SU-DHL-6 (cell line): ENCODE measurements around the gene STOML1.

Experiments
- EZH2phosphoT487 ChIP-seq: fragments of 200-600 bp; sonication (generic), shearing (Covaris generic); conservative IDR thresholded peaks from 2 replicates; pipeline ENCODE4 v1.6.1; 2018; ENCODE audit warnings: mild to moderate bottlenecking, antibody characterized with exemption, low read length, moderate library complexity, mixed read lengths
- TF ChIP-seq, protein P1 (sequence below): fragments of 200-600 bp; sonication (generic); IDR thresholded peaks from one replicate; pipeline ENCODE4 v1.5.1; 2017; ENCODE audit warnings: antibody characterized with exemption, mild to moderate bottlenecking, low read length, moderate library complexity; ENCODE audit not compliant: insufficient read depth, poor library complexity, severe bottlenecking

DNA sequence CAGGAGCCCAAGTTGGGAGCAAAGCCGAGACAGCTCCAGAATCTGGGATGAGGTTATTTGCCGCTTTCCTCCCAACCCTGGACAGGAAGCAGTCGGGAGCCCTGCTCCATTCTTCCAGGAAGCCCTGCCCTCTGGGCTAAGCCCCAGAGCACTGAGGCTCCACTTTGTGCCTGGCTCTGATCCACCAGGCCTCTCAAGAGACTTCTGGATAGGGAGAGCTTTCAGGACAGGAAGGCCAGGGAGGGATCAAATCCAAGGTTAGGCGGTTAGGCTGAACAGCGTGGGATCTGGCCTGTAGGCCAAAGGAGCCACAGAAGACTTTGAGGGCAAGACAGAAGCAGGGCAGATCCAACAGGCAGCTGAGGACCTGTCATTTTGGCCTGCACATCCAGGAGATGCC is 835 bp downstream of the STOML1 start:
- TF ChIP-seq, protein P1, sequence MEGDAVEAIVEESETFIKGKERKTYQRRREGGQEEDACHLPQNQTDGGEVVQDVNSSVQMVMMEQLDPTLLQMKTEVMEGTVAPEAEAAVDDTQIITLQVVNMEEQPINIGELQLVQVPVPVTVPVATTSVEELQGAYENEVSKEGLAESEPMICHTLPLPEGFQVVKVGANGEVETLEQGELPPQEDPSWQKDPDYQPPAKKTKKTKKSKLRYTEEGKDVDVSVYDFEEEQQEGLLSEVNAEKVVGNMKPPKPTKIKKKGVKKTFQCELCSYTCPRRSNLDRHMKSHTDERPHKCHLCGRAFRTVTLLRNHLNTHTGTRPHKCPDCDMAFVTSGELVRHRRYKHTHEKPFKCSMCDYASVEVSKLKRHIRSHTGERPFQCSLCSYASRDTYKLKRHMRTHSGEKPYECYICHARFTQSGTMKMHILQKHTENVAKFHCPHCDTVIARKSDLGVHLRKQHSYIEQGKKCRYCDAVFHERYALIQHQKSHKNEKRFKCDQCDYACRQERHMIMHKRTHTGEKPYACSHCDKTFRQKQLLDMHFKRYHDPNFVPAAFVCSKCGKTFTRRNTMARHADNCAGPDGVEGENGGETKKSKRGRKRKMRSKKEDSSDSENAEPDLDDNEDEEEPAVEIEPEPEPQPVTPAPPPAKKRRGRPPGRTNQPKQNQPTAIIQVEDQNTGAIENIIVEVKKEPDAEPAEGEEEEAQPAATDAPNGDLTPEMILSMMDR: no peak
- no peak for TF ChIP-seq EZH2phosphoT487
